NOMO-1 treated with DMSO at 0.1 percent for 48 hours (cell line): Measurements from ENCODE around the gene CRYM.
A peak's percentile ranks its signal among the peaks of the same experiment; 100 is the strongest.
"Not testable (repeated sequence)": the region's sequence is repeated elsewhere in the genome, so short reads cannot be mapped to it uniquely, and the experiment has no call there.

ENCODE experiments used
- DNase-seq: peaks from one replicate; lab custom pipeline; 2025; ENCODE audit not compliant: unreplicated experiment; lab: John Stamatoyannopoulos, UW

Gene CRYM

DNA sequence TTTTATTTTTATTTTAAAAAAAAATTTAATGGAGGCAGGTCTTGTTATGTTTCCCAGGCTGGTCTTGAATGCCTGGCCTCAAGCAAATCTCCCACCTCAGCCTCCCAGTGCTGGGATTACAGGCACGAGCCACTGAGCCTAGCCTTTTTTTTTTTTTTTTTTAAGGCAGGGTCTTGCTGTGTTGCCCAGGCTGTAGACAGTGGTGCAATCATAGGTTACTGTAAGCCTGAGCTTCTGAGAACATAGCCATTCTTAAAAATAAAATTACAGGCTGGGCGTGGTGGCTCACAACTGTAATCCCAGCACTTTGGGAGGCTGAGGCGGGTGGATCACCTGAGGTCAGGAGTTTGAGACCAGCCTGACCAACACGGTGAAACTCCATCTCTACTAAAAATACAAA, 29.9 kb downstream of the CRYM start:
- not testable (repeated sequence) for DNase-seq

DNA sequence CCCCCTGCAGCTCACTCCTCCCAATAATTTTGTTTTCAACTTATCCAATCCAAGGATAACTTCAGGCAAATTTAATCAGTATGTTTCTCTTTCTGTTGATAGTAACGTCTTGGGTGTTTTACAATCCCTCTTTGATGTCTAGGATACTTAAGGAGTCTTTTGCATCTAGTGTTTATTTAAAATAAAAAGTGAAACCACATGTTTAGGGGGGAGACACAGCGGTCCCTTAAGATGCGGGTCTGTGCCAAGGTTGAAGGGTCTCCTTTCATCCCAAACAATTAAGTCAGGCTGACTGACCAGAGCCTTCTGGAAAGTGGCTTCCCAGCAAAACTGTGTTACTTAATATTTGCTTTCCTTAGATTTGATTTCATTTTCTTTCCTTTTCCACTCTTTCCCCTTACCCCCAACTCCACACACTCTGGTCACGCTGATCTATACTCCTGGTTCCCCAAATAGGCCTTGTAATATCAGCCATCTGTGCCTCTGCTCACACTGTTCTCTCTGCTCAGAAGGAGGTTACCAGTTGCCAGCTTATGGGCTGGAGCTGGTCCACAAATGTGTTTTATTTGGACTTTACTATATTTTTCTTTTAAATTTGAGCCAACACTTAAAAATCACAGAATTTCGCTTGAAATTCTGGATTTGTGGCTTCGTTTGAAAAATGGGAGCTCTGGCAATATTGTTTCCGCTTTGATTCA, 33.4 kb downstream of the CRYM start:
- DNase-seq, result no peak

DNA sequence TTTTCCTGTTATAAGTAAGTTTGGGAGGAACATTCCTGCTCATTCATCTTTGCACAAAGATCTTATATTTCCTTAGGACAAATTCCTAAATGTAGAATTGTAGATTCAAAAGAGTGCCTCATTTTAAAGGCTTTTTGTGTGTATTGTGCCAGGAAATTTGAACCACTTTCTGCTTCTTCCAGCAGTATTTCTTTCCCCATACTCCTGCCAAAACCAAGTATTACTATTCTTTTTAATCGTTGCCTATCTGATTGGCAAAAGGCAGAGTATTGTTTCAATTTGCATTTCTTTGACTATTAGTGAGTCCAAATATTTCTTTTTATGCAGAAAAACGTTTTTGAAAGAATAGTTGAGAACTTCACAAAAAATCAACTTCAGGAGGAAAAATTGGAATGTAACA, 35.3 kb downstream of the CRYM start:
- no peak for DNase-seq

DNA sequence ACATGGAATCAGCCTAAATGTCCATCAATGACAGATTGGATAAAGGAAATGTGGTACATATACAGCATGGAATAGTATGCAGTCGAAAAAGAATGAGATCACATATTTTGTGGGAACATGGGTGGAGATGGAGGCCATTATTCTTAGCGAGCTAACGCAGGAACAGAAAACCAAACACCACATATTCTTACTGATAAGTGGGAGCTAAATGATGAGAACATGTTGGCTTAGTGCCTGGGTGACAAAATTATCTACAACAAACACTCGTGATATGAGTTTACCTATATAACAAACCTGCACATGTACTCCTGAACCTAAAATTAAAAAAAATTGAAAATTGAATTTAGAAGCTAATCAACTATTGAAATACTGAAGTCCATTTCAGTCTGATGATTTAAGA, 38.4 kb downstream of the CRYM start:
- DNase-seq, result no peak

DNA sequence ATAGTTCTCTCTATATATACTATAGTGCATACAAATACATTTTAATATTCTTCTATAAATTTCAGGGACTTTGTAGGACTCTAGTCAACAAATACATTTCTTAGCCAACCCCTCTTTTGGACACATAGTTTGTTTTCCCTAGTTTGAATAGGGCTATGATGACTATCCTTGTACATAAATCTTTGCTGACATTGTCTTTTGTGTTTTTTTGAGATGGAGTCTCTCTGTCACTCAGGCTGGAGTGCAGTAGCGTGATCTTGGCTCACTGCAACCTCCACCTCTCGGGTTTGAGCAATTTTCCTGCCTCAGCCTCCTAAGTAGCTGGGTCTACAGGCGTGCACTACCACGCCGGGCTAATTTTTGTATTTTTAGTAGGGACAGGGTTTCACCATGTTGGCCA, 41.3 kb downstream of the CRYM start:
- DNase-seq, result no peak

DNA sequence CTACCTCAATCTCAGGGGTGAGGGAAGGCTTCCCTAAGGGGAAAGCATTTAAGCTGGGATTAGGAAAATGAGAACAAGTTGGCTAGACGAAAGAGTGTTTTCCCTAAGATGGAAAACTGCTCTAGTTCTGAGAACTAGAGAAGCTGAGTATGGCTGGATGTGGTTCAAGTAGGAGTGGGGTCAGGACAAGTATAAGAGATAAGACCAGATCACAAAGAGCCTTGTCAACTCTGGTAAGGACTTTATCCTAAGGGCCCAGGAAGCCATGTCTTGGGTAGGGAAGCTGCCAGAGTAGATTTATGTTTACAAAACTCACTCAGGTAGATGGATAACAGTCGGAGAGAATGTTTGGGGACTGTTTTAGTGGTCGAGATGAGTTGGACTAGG, 42.9 kb downstream of the CRYM start:
- DNase-seq, result no peak

DNA sequence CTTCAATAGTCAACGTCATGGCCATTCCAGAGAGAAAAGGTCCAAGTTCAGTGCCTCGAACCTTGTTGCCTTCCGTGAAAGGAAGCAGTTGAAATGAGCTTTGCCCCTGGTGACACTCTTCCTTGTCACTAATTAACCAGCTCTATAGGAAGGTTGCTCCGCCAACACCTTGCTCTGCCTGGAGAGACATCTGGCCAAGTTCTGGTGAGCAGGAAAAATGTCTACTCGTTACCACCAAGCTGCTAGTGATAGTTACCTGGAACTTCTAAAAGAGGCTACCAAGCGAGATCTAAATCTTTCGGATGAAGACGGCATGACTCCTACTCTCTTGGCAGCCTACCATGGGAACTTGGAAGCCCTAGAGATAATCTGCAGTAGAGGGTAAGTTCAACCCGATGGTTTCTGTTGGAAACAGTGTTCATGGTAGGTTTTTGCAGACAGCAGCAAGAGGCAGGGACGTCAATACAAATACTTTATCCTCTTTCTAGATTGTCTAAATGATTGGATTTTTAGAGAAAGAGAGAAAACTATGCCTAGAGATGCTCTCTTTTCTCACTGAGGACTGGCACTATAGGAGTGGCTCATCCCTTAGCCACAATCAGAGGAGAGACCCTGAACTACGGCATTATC, 44.5 kb downstream of the CRYM start, which contains the start of gene ANKS4B:
Gene ANKS4B (plus strand): TSS at position 179 of the 630 bp plus-strand sequence. CDS start 39 bp downstream, at position 218.
- DNase-seq, result no peak

DNA sequence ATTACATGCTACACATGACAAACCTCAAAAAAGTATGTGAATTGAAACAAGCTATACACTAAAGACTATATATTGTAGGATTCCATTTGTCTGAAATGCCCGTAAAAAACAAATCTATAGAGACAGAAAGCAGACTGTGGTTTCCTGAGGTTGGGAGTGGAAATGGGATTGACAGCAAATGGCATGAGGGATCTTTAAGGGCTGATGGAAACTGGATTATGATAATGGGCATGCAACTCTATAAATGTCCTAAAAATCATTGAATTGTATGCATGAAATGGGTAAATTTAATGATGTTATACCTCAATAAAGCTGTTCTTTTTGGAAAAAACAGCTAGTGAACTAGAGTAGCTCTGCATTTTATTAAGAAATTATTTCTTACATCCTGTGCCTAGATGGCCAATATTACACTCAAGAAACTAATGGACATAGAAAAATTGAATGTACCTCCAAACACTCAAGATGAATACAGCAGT, 45.0 kb downstream of the CRYM start:
- no peak for DNase-seq

DNA sequence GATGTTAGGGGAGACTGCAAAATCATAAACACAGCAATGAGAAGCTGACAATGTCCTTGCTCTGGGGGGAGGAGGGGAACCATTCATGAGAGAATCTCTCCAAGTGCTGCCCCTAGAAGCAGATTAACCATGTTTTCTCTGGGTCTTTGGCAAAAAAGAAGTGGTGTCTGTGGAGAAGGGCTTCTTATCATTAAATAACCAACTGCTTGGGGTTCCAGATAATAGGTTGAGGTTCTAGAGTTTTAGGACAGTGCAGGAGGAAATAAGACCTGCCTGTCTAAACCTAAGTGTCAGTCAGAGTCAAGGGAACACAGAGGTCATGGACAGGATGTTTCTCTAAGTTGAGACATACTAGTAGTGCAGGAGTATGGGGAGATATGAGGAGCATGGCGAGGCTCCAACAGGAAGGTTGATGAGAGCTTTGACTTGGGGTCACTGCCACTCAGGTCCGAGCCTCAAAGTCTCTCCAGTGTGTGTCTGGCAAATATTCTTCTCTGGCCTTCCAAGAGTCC, 49.7 kb downstream of the CRYM start:
- no peak for DNase-seq

DNA sequence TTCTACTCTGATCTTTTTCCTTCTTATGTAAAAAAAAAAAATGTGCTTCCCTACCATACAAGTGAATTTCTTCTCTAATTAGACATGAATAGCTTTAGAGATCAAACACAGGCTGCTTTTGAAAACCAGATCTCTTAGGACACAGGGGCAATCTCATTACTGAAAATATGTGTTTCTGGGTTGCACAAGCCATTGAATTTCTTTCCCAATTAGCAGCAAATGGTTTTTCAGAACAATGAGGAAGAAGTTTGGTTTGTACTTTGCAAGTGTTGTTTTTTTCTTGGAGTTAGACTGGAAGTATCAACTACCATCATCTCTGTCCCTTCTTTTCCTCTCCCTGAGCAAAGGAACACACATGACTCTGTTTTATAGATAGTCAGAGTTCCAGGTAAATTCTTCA, 50.2 kb downstream of the CRYM start:
- DNase-seq, result peak; percentile 57

DNA sequence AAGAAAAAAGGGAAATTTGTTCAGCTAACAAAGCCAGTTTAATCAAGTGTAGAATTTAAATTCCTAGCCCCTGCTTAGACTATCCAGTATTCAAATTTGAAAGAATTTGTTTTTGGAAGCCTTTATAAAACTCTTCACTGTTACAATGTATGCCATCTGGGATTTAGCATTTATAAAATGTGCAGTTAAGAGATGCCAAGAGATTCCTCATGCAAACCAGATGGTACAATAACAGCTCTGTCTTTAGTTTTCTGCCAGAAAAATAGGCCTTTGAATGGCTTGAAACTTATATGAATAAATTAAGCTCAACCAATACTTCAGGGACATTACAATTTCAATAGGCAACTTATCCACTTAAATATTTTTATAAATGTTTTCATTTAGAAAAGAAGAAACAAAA, 51.3 kb downstream of the CRYM start:
- DNase-seq, result no peak

DNA sequence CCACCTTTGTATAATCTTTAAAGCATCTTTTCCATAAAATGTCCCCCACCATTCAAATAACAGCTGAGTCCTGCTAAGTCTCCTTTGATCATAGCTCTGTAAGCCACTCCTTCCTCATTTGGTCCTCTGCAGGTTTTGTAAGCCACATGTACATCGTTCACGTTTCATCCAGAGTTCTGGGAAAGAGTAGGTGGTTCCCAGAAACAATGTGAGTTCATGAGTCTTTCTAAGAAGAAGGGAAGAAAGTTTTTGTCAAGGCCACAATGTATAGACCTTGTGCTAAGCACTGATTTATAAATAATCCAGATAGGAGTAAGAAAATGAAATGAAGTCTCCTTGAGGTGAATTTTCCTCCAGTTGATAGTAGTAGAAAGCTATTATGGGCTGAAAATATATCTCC, 53.3 kb downstream of the CRYM start:
- no peak for DNase-seq

DNA sequence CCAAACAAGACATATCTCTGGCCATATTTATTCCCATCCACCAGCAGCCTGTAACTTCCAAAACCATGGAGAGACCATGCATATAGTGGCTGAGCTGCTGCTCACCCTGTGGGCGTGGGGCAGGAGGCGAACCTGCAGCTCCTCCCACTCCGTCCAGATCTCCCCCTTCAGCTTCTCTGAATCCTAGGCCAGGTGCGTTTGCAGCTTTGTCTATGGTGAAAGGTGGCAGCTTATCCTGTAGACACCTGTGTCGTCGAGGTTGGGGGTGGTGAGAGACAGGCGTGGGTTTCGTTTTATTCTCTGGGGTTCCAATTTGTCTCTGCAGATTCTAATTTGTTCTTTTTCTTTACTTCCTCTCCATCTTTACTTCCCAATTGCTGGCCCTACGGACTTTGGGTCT, 54.3 kb downstream of the CRYM start:
- DNase-seq, result no peak

DNA sequence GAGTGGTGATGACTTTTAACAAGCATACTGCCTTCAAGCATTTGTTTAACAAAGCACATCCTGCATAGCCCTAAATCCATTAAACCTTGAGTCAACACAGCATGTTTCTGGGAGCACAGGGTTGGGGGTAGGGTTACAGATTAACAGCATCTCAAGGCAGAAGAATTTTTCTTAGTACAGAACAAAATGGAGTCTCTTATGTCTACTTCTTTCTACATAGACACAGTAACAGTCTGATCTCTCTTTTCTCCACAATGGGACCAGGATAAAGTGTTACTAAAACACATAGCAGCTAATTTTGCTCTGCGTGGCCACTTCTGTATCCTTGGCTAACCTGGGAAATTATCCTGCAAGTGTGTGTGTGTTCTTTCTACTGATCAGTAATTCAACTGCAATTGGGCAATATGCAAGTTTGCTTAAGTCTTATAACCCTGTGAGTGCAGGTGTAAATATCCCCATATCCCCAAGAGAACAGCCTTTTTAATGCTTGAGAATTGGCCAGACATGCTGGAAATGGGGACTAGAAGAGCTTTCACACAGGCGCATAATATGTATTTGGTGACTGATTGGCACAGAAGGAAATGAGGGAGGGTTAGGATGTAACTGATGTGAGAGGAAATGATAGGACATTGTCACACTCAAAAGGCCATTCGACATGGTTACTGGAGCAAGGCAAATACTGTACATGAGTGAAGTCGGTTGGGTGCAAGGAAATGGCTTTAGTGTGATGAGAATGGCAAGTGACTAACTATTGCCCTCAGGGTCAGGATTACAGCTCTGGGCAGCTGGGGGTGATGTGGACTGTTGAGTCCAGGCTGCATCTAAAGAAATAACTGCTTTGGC, 55.4 kb downstream of the CRYM start:
- DNase-seq, result no peak

DNA sequence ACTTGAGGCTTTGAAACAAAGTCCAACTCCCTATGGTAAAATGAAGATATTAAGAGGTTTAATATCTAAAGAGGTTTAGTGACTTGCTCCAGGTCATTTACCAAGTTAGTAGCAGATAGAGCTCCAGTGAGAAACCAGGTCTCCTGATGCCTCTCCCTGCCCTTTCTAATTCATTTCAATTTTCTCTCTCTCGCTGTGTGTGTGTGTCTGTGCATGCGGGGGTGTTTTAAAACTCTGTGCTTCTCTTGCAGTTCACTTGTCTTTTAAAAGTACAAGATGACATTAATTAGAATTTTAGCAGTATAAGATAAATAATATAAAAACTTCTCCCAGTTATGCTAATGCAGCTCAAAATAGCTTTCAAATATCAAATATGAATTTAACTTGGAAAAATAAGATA, 58.5 kb downstream of the CRYM start:
- DNase-seq, result no peak

DNA sequence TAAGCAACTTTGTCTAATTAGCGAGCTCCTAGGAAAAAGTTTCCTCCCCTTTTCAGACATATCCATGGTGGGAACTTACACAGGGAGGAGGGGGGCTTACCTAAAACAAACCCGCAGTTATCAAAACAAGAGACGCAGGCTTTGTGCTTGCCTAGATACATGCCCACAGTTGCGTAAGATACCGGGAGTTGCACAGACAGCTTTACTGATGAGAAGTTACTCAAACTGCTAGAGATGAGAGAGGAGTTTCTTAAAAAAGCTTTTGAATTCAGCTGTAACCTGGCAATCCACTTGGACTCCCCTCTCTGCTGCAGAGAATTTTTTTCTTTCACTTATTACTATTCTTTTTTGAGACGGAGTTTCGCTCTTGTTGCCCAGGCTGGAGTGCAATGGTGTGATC, 59.9 kb downstream of the CRYM start:
- peak; percentile 24 for DNase-seq

DNA sequence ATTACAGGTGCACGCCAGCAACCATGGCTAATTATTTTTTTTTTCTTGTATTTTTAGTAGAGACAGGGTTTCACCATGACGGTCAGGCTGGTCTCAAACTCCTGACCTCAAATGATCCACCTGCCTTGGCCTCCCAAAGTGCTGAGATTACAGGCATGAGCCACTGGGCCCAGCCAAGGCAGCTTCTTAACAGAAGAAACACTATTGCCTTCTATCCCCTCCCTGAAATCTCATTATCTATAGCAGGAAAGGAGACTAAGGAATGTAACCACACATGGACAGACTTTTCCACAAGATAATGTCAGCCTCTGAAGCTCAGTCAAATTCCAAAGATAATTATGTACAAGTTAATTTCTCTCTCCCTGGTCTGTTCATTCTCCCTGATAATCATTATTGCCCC, 61.0 kb downstream of the CRYM start:
- no peak for DNase-seq

DNA sequence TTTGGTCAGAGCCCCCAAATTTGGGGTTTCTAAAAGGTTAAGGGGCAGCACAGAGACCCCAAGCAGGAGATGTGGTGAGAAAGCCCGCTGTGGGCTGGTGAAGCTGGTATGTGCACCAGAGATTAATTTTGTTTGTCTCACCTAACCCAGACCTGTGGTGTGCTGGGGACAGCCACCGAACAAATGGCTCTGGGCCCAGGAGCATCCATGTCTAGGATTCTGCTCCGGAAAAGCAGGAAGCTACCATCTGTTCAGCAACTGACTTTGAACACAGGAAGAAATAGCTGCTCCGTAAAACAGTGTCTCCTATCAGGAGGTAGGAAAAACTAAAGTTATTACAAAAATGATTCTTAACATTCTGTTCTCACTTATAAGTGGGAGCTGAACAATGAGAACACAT, 64.0 kb downstream of the CRYM start:
- DNase-seq, result no peak

DNA sequence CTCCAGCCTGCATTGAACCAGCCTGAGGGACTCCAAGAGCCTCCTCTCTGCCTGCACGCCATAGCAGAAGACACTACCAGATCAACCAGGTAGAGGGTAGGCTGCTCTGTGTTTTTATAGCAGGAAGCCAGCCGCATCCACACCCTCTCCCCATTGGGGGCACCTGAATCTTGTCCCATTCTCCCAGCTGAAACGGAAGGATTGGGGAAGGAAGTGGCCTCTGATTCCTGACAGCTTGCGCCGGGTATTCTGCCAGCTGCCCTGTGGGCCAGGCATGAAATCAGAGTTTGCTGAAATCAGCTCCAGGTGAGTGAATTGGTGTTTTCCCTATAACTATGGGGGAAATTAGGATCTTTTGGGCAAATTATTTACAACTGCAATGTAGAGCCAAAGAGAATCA, 66.6 kb downstream of the CRYM start, which contains the start of gene ZP2:
Gene ZP2 (minus strand): TSS at position 89 of the 400 bp plus-strand sequence. CDS start 27 bp downstream, at position 62.
- no peak for DNase-seq
